Gastroesophageal sphincter (tissue), 4 donors: ENCODE measurements around the gene FBXO41. TPM values are rescaled to one million over a fixed set of nuclear protein-coding genes. Genes with fewer than 3 reads are reported as not detected.

Experiments
- ATAC-seq: fragments of 150-250 bp; one replicate; pipeline ENCODE4 v1.9.1; 2016; ENCODE audit warnings: mild to moderate bottlenecking, moderate library complexity
- H3K27ac ChIP-seq, 4 donors: fragments of 200-600 bp; sonication (generic) in 3 of 4; 1 replicate in 3 of 4; 2 replicates in 1 of 4; pipeline ENCODE4 v1.5.1; 2016 to 2019
- H3K27me3 ChIP-seq: fragments of 200-600 bp; sonication (generic); one replicate; pipeline ENCODE4 v1.5.1; 2019
- H3K36me3 ChIP-seq, 2 donors: fragments of 200-600 bp; sonication (generic); one replicate each; pipeline ENCODE4 v1.5.1; 2019; ENCODE audit warnings: control low read depth in 1 of 2
- H3K4me1 ChIP-seq, 3 donors: fragments of 200-600 bp; sonication (generic); 1 replicate in 2 of 3; 2 replicates in 1 of 3; pipeline ENCODE4 v1.5.1; 2016 to 2019; ENCODE audit warnings: control low read depth in 2 of 3
- H3K4me3 ChIP-seq, 2 donors: fragments of 200-600 bp; sonication (generic); one replicate each; pipeline ENCODE4 v1.5.1; 2019; ENCODE audit warnings: mild to moderate bottlenecking in 1 of 2, moderate library complexity in 1 of 2
- H3K9me3 ChIP-seq, 3 donors: fragments of 200-600 bp; sonication (generic); one replicate each; pipeline ENCODE4 v1.5.1; 2017 to 2019; ENCODE audit warnings: control low read depth in 2 of 3
- CTCF ChIP-seq, 4 experiments: fragments of 200-600 bp in 2 of 4; fragments of 450-650 bp in 2 of 4; sonication (generic) in 1 of 4; IDR thresholded peaks; one replicate each; pipeline ENCODE4 v1.5.1; 2017 to 2019; ENCODE audit warnings: antibody characterized with exemption in 4 of 4, mild to moderate bottlenecking in 2 of 4, moderate library complexity in 2 of 4
- EP300 ChIP-seq: sonication (generic); formaldehyde crosslinking; IDR thresholded peaks from one replicate; pipeline ENCODE4 v1.6.1; 2017; ENCODE audit warnings: antibody characterized with exemption, mild to moderate bottlenecking
- POLR2A ChIP-seq, 2 donors: fragments of 450-650 bp; IDR thresholded peaks; one replicate each; pipeline ENCODE4 v1.6.1; 2017; ENCODE audit warnings: antibody characterized with exemption in 2 of 2, mild to moderate bottlenecking in 2 of 2, moderate library complexity in 1 of 2
- POLR2AphosphoS5 ChIP-seq: sonication (generic); formaldehyde crosslinking; IDR thresholded peaks from one replicate; pipeline ENCODE4 v1.6.1; 2017; ENCODE audit warnings: antibody characterized with exemption
- WGBS, 2 donors: methylation state at CpG; one replicate each; pipeline ENCODE4 v1.1.5; 2018; ENCODE audit warnings: low coverage in 1 of 2; 5-methylcytosine and 5-hydroxymethylcytosine counted together
- total RNA-seq, 4 donors: library from RNA; depleted of rRNA; stranded (reverse); fragments of >200 nt; gene quantifications; one replicate each; pipeline ENCODE4 v1.1.0, GENCODE V29; 2016

Gene FBXO41
- total RNA-seq, 4 donors from 2014 or later = 2.2 to 5.4 (median 4.0) TPM

DNA sequence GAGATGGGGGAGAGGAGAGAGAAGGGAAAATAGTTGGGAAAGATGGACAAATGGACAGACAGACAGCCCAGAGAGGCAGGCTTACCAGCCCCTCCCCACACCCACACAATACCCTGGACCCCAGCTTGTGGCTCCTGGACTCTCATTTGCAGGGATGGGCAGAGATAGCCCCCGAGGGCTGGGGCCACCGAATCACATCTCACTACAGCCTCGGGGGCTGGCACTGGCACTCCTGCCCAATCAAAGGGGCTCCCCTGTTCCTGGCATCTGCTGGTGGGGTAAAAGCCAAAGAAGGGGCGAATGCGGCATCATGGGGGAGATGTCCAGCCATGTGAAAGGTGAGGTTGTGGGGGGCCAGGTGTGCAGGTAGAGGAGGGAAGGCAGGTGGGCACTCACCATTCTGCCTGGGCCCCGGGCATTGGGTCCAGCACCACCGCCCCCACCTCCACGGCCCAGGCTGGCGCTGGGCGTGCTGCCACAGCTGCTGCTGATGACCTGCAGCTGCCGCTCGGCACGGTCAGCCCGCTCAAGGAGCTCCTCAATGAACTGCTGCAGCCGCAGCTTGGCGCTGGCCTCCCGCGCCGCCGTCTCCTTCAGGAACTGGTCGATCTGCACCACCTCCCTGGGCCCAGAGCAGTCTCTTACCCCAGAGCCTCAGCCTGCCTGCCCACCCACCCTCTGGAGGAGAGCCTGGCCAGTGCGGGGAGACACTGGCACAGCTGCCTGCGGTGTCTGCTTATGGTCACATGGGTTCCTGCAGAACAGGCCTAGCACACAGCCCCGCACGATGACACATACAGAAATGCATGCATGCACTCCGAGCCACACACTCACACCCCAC lies 18.0 kb downstream of the FBXO41 start:
- Histone ChIP-seq H3K4me3 (no peak overlapping the region), H3K27ac (no peak overlapping the region), H3K4me1 (peaks cover 0 to 17% (median 4%) of the 10 kb centered on the region in 3 donors), H3K9me3 (no peaks in the 10 kb centered on the region), H3K36me3 (no peaks in the 10 kb centered on the region), H3K27me3 (peaks cover 65% of the 10 kb centered on the region)
- 65 to 98% methylated on average over 2 to 8 of the region's 26 CpGs for WGBS, 2 donors
- TF ChIP-seq POLR2A (IDR thresholded peaks at IDR 0.05) (no peak), POLR2AphosphoS5 (no peak), CTCF (IDR thresholded peaks at IDR 0.05) (no peak), EP300 (no peak)
- no peak for ATAC-seq

DNA sequence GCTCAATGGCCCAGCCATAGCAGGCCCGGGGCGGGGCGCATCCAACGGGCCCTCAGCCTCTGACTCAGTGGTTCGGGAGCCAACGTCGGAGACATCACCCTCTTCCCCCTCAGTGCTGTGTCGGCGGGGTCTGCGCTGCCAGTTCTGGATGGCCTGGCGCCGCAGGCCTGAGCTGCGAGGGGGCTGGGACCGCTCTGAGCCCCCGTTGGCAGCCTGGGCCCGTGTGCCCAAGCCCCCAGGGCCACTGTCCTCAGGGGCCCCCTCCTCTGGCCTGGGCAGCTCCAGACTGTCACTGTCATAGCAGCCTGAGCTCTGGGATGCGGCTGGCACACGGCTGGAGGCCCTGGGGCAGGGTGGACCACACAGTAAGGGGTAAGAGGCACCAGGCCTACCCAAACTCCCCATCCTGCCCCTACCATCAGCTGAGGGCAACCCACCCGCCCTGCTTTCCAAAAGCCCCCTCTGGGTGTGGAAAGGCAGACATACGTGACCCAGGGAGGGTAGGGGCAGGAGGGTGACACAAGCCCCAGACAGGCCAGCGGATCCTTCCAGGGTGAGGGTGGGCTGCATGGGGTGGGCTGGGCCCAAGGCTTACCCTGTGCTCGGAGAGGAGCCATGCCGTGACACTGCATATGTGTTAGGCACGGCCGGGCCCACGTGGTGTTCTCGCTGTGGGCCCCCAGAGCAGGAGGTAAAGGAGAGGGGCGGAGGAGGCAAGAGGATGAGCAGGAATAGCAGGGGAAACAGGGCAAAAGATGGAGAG lies 18.8 kb downstream of the FBXO41 start:
- 67% methylated on average over 1 of the region's 28 CpGs; no CpG with 5 or more reads in 1 of the 2 donors for WGBS, 2 donors
- no peaks in the 10 kb centered on the region for H3K9me3 ChIP-seq
- H3K27ac ChIP-seq = no peak overlapping the region
- no peak for TF ChIP-seq POLR2AphosphoS5
- no peak for TF ChIP-seq CTCF (IDR thresholded peaks at IDR 0.05)
- no peak for TF ChIP-seq EP300
- peaks cover 0 to 17% (median 4%) of the 10 kb centered on the region in 3 donors for H3K4me1 ChIP-seq
- H3K4me3 ChIP-seq = no peak overlapping the region
- no peak for ATAC-seq
- H3K36me3 ChIP-seq = no peaks in the 10 kb centered on the region
- H3K27me3 ChIP-seq = peaks cover 57% of the 10 kb centered on the region

GRCh38 chr2:73264783-73265182 lies 19.5 kb downstream of the FBXO41 start:
- no peaks in the 10 kb centered on the region for H3K9me3 ChIP-seq
- H3K4me1 ChIP-seq = peaks cover 0 to 17% (median 4%) of the 10 kb centered on the region in 3 donors
- H3K27me3 ChIP-seq = peaks cover 50% of the 10 kb centered on the region
- H3K27ac ChIP-seq = no peak overlapping the region
- no peaks in the 10 kb centered on the region for H3K36me3 ChIP-seq
- no peak for ATAC-seq
- no peak for TF ChIP-seq POLR2AphosphoS5
- TF ChIP-seq EP300 = no peak
- no peak for TF ChIP-seq POLR2A (IDR thresholded peaks at IDR 0.05)
- no peak for TF ChIP-seq CTCF (IDR thresholded peaks at IDR 0.05)
- 67 to 100% methylated on average over 1 of the region's 4 CpGs for WGBS, 2 donors
- no peak overlapping the region for H3K4me3 ChIP-seq

DNA sequence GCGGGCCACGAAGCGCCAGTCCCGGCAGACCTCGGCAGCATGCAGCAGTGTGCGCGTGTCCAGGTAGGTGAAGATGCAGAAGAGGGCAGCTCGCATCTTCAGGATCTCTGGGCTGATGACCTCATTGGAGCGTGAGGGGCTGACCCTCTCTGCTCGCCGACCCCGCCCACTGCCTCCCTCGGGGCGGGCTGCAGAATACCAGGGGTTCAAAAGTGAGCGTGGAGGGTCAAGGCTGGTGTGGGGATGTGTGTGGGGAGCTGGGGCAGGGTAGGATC lies 20.0 kb downstream of the FBXO41 start:
- H3K36me3 ChIP-seq = no peaks in the 10 kb centered on the region
- 80% methylated on average over 1 of the region's 15 CpGs; no CpG with 5 or more reads in 1 of the 2 donors for WGBS, 2 donors
- ATAC-seq = no peak
- H3K27me3 ChIP-seq = peaks cover 45% of the 10 kb centered on the region
- peaks cover 0 to 12% (median 4%) of the 10 kb centered on the region in 3 donors for H3K4me1 ChIP-seq
- H3K4me3 ChIP-seq = no peak overlapping the region
- TF ChIP-seq POLR2AphosphoS5 (no peak), EP300 (no peak), CTCF (IDR thresholded peaks at IDR 0.05) (no peak), POLR2A (IDR thresholded peaks at IDR 0.05) (no peak)
- no peak overlapping the region for H3K27ac ChIP-seq
- no peaks in the 10 kb centered on the region for H3K9me3 ChIP-seq
